GM21825 (cell line): ENCODE results near the gene ERP44.
"Not testable (repeated sequence)": the region's sequence is repeated elsewhere in the genome, so short reads cannot be mapped to it uniquely, and the experiment has no call there.

Experiments used
- ATAC-seq: cut with Tn5 transposase; IDR thresholded peaks from one replicate; pipeline ENCODE4 v1.9.1; 2021; ENCODE audit warnings: mild to moderate bottlenecking, moderate library complexity; ENCODE audit not compliant: unreplicated experiment

ERP44 gene

DNA sequence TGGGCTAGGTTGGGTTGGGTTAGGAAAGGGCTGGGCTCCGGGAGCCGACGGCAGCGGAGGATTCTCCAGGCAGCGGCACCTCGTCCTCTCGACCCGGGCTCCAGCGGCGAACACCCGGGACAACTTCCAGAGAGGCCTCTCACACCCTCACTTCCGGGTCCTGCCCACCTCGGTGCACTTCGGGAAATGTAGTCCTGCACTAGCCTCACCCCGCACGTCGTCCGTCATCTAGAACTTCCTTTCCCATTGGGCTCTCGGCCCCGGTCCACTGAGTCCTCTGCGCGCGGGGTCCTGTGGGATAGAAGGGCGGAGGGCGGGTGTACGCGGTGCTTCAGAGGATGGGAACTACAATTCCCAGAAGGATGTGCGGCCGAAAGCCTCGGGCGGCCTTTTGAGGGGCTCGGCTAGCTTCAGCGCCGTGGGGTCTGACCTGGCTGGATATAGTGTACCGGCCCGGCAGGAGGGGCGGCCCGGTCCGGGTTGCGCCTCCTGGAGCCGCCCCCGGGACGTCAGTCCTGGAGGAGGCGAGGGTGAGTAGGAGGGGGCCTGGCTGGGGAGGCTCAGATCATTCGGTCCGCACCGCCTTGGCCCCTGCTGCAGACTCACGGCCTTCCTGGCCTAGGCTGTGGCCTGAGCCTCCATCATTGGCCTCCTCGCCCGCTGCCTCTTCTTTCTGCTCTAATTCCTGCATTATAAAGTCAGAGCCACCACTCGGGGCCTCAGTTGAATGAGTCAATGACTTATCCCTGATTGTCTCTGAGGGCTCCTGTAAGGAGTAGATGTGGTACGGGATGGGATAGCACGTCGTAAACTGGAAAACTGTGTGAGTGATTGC, at the start of gene ERP44, which contains the start of gene INVS:
ERP44 (minus strand) TSS at position 114 of the 835 bp plus-strand sequence. CDS start 160 bp downstream, outside the sequence.
INVS (plus strand) TSS at position 357 of the 835 bp plus-strand sequence. CDS start 5,279 bp downstream, outside the sequence.
- ATAC-seq, result peak; percentile 97

DNA sequence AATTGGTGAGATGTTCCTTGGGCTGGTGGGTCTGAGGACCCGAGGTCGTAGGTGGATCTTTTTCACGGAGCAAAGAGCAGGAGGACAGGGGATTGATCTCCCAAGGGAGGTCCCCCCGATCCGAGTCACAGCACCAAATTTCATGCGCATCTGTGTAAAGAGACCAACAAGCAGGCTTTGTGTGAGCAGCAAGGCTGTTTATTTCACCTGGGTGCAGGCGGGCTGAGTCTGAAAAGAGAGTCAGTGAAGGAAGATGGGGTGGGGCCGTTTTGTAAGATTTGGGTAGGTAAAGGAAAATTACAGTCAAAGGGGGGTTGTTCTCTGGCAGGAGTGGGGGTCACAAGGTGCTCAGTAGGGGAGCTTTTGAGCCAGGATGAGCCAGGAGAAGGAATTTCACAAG, 47.2 kb upstream of the ERP44 start:
- not testable (repeated sequence) for ATAC-seq

DNA sequence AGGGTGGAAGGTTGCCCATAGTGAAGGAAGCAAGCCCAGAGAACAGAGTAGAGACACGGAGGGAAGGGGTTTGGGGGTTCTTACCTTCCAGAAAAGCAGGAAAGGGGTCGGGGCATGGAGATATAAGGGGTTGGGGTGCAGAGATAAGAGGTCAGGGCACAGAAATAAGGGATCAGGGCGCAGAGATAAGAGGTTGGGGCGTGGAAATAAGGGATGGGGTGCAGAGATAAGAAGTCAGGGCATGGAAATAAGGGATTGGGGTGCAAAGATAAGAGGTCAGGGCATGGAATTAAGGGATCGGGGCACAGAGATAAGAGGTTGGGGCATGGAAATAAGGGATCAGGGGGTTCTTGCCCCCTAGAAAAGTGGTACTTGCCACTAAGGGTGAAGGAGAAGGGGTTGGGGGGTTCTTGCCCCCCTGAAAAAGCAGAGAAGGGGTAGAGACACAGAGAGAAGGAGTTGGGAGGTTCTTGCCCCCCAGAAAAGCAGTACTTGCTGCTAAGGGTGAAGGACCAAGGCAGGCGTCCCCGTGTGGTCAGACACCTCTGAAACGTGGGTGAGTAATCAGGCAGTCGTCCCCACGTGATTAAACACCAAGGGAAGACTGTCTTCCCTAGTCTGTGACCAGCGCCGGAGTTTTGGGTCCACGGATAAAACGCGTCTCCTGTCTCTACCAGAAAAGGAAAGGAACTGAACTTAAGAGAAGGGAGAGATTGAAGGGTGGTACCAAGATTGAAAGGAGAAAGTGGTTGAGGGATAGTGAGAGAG, 46.6 kb upstream of the ERP44 start:
- not testable (repeated sequence) for ATAC-seq

DNA sequence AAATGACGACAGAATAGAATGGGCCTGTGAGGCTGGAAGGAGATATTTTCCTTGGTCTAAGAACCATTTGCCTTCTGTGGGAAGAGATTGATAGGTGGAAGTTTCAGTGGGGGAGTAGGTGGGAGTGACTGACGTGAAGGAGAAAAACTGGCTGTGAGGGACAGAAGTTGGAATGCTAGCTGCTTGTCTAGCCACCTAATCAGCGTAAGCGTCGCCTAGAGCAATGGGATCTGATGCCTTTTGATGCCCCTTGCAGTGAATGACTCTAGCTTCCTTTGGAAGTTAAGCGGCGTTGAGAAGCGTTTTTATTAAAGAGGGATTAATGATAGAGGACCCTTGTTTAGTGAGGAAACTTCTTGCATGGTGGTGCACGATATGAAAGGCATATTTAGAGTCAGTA, 43.1 kb upstream of the ERP44 start:
- not testable (repeated sequence) for ATAC-seq

DNA sequence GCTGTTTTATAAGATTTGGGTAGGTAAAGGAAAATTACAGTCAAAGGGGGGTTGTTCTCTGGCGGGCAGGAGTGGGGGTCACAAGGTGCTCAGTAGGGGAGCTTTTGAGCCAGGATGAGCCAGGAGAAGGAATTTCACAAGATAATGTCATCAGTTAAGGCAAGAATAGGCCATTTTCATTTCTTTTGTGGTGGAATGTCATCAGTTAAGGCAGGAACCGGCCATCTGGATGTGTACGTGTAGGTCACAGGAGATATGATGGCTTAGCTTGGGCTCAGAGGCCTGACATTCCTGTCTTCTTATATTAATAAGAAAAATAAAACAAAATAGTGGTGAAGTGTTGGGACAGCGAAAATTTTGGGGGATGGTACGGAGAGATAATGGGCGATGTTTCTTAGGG, 41.5 kb upstream of the ERP44 start:
- ATAC-seq, result not testable (repeated sequence)

DNA sequence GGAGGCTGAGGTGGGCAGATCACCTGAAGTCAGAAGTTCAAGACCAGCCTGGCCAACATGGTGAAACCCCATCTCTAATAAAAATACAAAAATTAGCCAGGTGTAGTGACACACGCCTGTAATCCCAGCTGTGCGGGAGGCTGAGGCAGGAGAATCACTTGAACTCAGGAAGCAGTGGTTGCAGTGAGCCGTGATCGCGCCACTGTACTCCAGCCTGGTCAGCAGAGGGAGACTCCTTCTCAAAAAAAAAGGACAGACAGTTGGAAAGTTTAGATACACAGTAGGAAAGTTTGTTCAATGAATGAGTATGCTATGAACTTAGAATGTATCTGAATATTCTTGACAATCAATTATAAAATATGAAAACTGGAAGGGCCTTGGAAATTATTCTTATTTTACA, 38.0 kb upstream of the ERP44 start:
- not testable (repeated sequence) for ATAC-seq

DNA sequence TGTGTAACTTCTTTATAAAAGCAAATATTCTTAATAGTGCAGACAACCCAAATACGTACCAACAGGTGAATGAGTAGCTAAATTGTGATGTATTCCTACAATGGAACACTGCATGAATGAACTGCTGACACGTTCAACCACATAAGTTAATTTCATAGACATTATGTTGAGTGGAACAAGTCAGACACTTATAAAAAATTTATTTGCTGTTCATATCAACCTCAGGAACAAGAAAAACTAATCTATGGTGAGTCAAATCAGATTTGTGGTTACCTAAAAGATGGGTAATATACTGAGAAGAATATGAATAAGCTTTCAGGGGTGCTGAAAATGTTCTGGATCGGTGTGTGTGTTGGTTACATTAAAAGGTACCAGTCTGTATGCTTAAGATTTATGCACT, 35.9 kb upstream of the ERP44 start:
- ATAC-seq, result no peak

DNA sequence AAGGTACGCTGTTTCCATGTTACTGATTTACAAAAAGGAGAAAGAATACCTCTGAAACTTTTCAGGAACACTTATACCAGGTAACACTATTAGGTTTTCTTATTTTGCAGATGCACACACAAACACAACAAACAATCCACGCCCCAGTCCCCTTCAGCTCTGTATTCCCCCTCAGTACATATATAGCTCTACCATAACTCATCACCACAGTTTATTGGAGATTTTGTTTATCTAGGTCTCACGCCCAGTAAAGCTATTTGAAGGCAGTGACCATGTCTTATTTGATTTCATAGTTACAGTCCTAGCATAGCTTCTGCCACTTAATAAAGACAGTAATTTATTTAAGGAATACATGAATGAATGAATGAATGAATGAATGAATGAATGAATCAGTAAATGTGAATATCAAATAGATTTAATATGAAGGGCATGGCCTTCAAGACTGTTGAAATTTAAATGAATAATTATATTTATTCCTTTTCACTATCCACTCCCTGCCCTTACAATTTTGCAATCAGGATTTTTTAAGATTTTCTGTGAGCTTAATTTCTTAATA, 33.2 kb upstream of the ERP44 start:
- ATAC-seq, result no peak

DNA sequence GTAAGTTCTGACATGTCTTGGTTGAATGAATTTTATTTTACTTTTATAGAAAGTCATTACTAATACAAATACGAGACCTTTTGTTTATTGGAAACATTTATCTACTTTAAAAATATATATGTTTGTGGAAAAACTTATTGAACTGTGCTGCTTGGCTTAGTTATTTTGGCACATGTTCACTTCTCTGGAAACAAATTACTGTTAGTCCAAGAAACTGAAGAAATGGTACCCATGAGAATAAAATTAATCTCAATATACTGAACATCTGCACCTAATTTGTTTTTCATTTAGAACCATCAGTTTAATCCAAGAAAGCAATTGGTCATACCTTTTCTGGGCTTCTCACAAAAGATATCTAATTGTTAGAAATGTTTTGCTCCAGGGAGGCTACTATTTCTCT, 32.4 kb upstream of the ERP44 start:
- no peak for ATAC-seq

DNA sequence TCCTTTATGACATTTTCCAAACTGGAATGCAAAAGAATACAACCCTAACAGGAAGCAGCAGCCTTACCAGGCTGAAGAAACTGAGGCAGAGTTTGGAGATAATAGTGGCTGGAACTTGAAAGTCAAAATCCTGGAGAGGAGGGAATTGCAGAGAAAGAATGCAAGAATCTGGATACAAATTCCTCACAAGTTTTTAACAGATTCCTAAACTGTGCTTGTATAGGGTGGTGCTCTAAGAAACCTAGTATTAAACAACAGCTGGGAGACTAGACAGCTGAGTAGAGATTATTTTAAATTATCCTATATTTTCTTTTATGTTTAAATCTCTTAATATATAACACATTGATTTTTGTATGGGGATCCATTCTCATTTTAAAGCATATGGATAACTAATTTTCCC, 31.0 kb upstream of the ERP44 start:
- ATAC-seq, result no peak

DNA sequence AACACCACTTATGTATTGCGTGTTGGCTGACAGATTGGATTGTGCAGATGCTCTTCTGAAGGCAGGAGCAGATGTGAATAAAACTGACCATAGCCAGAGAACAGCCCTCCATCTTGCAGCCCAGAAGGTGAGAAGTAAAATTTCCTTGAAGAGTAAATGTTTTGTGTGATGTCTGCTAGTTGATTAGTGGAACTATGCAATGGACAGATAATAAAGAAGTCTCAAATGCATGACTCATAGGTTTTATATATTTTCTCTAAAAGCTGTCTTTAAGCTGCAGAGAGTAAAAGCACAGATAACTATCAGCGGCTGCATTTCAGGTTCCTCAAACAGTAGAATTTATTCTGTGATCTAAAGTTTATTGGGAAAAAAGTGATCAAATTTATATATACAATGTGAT, 27.6 kb upstream of the ERP44 start:
- ATAC-seq, result no peak

DNA sequence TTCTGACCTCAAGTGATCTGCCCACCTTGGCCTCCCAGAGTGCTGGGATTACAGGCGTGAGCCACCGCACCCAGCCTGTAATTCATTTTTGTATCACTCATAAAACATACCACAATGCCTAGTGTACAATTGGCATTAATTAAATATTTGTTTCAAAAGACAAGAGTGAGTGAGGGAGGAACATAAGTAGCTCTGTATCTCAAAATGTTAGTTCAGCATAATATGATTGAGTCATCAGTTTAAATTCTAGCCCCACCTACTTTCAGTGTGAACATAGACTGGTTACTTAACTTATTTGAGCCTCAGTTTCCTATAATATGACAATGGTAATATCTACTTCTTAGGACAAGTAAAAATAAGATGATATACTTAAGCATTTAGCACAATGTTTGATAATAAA, 27.1 kb upstream of the ERP44 start:
- ATAC-seq, result no peak

DNA sequence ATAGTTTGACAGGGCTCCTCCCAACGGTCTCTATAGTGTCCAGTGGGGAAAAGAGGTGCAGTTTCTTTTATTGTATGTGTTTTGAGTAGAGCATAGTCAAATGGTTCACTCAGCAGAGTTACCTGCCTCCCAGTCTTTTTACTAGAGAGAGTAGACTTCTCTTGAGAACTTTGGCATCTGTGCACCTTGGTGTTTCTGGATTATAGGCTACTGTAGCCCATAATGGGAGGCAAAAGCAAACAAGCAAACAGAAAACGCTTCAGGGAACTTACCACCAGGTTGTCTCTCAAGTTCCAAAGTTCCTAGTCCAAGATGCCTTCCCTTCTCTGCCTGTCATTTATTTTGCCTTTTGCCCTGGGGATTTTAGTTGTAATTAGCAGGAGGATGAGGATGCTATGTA, 26.4 kb upstream of the ERP44 start:
- no peak for ATAC-seq

DNA sequence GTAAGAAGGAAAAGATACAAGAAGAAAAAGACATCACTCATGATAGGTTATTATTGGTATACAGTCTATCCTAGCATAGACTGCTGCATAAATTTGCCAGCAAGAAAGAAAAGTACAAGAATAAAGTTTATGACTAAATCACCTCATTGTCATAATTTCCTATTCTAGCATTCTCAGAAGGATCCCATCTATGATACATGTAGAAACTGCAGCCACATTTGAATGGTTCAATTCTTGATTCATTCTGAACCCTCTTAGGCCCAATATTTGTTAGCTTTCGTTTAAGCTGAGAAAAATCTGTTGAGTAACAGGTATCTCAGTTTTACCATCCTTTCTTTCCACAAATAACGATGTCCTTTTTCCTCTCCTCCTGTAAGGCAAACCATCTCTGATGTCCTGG, 21.5 kb upstream of the ERP44 start:
- no peak for ATAC-seq

DNA sequence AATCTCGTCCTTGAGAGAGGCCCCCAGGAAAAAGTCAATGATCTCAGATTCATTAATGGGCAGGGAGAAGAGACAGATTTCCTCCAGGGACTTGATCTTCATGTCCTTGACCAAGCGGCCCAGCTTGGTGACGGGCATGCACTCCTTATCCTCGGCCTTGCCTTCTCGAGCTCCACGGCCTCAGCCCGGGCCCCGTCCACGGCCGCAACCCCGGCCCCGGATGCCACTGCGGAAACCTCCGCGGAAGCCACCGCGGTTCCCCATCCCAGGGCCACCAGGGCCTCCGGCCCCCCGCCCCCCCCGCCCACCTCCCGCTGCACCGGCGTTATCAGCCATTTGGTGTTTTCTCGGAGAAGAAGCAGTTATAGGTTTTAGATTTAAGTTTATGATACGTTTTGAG, 18.5 kb upstream of the ERP44 start:
- ATAC-seq, result no peak

DNA sequence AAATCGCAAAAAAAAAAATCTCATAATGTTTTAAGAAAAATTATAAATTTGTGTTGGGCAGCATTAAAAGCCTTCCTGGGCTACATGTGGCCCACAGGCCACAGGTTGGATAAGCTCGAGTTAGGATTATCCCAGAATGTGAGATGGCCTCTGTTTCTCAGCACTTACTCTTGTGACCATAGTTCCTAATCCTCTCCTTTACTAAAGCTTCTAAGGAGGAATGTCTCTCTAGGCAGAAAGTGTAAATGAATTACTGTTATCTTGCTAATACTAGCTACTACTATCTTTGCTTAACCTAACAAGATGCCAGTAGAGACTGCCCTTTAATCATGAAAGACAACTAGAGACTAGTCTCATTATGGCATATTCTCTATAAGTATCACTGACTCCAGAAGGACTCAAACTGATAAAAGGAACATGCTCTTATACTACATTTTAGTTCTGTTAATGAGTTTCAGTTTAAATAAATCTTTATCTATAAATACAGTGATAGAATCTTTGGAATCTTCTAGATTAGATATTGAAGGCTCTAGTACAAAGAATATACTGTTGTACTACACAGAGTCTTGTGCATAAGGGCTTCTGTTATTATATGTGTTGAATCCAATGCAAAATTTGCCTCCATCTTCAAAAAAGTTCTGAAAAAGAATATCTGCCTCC, 14.0 kb upstream of the ERP44 start:
- no peak for ATAC-seq

DNA sequence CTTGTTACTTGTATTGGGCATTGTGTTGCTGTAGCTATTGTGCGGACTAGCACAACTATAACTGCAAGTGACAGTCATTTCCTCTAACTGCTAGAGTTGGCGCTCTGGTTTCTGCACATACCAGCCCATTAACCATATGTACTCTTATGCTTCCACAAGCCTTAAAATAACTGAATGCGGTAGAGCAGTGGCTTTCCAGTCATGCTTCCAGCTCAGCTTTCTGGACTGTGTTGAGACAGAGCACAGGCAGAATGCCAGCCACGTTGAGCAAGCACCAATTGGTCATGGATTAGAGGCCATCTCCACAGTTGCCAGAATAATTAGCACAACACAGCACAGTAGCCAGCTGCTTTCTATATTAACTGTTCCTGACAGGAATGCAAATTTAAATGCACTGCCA, 12.4 kb upstream of the ERP44 start:
- ATAC-seq, result no peak

DNA sequence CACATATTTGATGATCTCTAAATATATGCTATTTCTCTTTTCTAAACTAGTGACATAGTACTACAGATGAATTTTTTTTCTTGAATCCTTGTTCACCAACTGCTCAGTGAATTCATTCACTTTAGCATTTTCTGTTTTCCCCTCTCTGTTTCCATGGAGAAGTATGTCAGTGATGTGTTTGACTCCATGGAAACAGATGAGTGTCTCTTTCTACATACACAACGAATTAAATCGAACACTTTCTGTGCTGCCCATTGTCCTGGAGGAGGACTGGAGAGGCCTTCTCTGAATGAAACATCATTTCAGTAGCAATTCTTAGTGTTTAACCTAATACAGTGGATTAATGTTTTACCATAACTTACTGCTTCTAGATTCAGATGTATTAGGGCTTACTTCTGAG, 9.8 kb upstream of the ERP44 start:
- no peak for ATAC-seq

DNA sequence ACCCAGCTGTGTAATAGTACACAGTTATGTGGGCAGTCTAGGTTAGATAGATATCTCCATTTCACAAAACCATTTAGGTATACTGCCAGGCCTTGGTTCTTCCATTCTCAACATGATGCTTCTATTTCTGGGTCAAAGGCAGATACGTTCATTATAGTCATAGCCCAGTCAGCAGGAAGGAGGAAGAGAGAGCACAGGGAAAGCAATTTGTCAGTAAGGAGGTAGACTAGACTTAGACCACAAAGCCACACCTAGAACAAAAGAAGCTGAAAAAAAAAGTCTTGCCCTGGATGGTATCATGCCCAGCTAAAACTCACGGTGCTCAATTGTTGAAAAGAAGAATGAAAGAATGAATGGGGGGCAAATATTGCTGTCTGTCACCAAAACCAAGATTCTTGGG, 7.8 kb upstream of the ERP44 start:
- no peak for ATAC-seq

DNA sequence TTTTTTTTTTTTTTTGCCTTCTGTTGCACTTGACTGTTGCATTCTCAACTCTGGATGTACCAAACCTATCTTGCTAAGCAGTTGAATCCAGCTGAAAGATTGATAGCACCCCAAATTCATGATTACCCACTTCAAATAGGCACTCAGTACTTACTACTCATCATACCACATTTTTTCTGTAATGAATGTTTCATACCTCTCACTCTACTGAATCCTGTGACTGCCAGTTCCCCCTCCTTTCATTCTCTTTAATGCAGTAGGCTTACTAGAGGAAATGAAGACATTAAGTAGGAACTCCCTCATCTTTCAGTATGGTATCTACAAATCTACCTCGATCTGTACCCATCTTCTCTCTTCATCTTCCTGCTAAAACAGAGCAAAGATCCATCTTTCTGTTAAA, 7.1 kb upstream of the ERP44 start:
- ATAC-seq, result no peak

DNA sequence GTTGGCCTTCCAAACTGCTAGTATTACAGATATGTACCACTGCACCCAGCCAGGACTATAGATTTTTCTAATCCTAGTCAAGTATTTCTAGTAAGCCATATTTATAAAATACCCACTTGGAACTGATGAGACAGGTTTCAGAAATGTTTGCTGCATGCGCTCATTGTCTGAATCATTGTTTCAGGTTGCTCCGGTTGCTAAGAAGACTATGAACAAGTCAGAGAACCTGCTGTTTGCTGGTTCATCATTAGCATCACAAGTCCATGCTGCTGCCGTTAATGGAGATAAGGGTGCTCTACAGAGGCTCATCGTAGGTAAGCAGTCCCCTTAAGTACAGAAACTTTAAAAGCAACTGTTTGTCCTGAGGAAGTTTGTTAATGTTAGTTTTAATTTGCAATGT, 5.5 kb upstream of the ERP44 start:
- ATAC-seq, result no peak
